Left lung (tissue), 10 donors: ENCODE measurements around the gene RBPJL. TPM values are rescaled to one million over a fixed set of nuclear protein-coding genes. Genes with fewer than 3 reads are reported as not detected.

Experiments used
- ATAC-seq: fragments of 200-7000 bp; cut with Tn5 transposase; one replicate; pipeline ENCODE4 v1.9.1; 2020; ENCODE audit warnings: moderate library complexity
- DNase-seq, 4 donors: peaks; one replicate each; pipeline ENCODE4 v3.0.0-alpha.2; 2013 to 2020
- H3K27ac ChIP-seq, 2 donors: fragments of 200-600 bp; sonication (generic) in 1 of 2; one replicate each; pipeline versions ENCODE4 v1.5.0 to v1.8.0; 2020 to 2021
- H3K27me3 ChIP-seq, 2 donors: fragments of 200-600 bp; sonication (generic) in 1 of 2; one replicate each; pipeline versions ENCODE4 v1.5.0 to v1.8.0; 2020 to 2021
- H3K36me3 ChIP-seq, 2 donors: fragments of 200-600 bp; sonication (generic) in 1 of 2; one replicate each; pipeline versions ENCODE4 v1.5.0 to v1.8.0; 2020 to 2021
- H3K4me1 ChIP-seq, 2 donors: fragments of 200-600 bp; one replicate each; pipeline ENCODE4 v1.8.0; 2021
- H3K4me3 ChIP-seq, 2 donors: fragments of 200-600 bp; sonication (generic) in 1 of 2; one replicate each; pipeline versions ENCODE4 v1.5.0 to v1.8.0; 2020 to 2021; ENCODE audit warnings: mild to moderate bottlenecking in 1 of 2
- H3K9me3 ChIP-seq, 2 donors: fragments of 200-600 bp; sonication (generic) in 1 of 2; one replicate each; pipeline versions ENCODE4 v1.5.0 to v1.8.0; 2020 to 2021
- intact Hi-C, 2 donors: fragments of 100-400 bp; cut with DNase I; formaldehyde crosslinking; loops; one replicate each; pipeline versions ENCODE4 v1.11.2 to v1.14.2; 2022
- polyA plus RNA-seq, 6 donors: library from polyadenylated mRNA; unstranded; fragments of 120-200 nt; gene quantifications; one replicate each; pipeline ENCODE4 v1.2.1, GENCODE V29; 2013; ENCODE audit not compliant: insufficient read length in 6 of 6
- total RNA-seq, 2 donors: library from RNA; stranded (reverse); fragmentation: NEBNext Ultra II Directional; extraction: Animal tissue kit (Norgen Biotek cat#: 25700); gene quantifications; one replicate each; pipeline ENCODE4 v1.2.1, GENCODE V29; 2021
- TF ChIP-seq, protein P1 (sequence below), 2 donors: fragments of 200-600 bp; sonication (generic) in 1 of 2; IDR thresholded peaks; one replicate each; pipeline versions ENCODE4 v1.5.0 to v1.8.0; 2021; ENCODE audit warnings: antibody characterized with exemption in 2 of 2
- donor health status: DM: no; HTN: yes; CAD: no.
- donor health status: DM: no; HTN: no; CAD: no.

Gene RBPJL
- total and polyA plus RNA-seq, 8 donors: not detected

DNA sequence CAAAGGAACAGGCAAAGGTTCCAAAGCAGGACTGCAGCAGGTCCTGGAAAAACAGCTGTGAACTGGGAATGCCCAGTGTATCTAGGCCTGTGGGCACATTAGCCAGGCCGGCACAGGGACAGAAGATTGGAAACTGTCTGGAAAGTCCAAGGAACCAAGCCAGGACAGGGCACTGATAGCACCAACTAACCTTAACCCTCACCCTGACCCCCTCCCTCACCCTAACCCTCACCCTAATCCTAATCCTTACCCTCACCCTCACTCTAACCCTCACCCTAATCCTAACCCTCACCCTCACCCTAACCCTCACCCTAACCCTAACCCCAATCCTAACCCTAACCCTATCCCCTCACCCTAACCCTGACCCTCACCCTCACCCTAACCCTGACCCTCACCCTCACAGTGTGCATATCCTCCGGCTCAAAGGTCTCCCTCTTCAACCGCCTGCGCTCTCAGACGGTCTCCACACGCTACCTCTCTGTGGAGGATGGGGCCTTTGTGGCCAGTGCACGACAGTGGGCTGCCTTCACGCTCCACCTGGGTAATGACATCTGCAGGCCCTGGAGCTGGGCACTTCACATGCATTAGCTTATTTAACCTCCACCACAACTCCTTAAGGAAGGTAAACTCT lies 6.5 kb downstream of the RBPJL start:
- TF ChIP-seq, protein P1, sequence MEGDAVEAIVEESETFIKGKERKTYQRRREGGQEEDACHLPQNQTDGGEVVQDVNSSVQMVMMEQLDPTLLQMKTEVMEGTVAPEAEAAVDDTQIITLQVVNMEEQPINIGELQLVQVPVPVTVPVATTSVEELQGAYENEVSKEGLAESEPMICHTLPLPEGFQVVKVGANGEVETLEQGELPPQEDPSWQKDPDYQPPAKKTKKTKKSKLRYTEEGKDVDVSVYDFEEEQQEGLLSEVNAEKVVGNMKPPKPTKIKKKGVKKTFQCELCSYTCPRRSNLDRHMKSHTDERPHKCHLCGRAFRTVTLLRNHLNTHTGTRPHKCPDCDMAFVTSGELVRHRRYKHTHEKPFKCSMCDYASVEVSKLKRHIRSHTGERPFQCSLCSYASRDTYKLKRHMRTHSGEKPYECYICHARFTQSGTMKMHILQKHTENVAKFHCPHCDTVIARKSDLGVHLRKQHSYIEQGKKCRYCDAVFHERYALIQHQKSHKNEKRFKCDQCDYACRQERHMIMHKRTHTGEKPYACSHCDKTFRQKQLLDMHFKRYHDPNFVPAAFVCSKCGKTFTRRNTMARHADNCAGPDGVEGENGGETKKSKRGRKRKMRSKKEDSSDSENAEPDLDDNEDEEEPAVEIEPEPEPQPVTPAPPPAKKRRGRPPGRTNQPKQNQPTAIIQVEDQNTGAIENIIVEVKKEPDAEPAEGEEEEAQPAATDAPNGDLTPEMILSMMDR (IDR thresholded peaks at IDR 0.05): no peak
- H3K27ac ChIP-seq: no peak overlapping the region
- ATAC-seq (no peak), DNase-seq (no peak)
- no peak overlapping the region for H3K4me3 ChIP-seq
- intact Hi-C loops: no loop called here
- H3K9me3 ChIP-seq: no peaks in the 10 kb centered on the region
- peaks cover 0 to 9% of the 10 kb centered on the region in 2 donors for H3K4me1 ChIP-seq
- H3K36me3 ChIP-seq: no peaks in the 10 kb centered on the region
- H3K27me3 ChIP-seq: peaks cover 29 to 73% of the 10 kb centered on the region in 2 donors

DNA sequence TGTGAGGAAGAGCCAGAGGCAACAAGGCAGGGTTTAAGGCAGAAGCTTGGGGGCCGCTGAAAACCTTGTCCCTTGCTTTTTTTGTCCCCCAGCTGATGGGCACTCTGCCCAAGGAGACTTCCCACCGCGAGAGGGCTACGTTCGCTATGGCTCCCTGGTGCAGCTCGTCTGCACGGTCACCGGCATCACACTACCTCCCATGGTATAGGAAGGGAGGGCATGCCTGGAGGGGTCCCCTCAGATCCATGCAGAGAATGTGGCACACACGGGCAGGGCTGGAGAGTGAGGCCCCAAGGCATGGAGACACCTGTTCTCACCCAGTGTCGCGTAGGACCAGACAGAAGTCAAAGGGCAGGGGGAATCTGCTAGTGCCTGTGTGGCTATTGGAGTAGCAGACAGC lies 7.3 kb downstream of the RBPJL start:
- TF ChIP-seq, protein P1 (IDR thresholded peaks at IDR 0.05): no peak
- no peak overlapping the region for H3K27ac ChIP-seq
- H3K4me3 ChIP-seq: no peak overlapping the region
- no peaks in the 10 kb centered on the region for H3K36me3 ChIP-seq
- intact Hi-C loops: no loop called here
- H3K27me3 ChIP-seq: peaks cover 29 to 70% of the 10 kb centered on the region in 2 donors
- H3K4me1 ChIP-seq: peaks cover 0 to 11% of the 10 kb centered on the region in 2 donors
- ATAC-seq (no peak), DNase-seq (no peak)
- no peaks in the 10 kb centered on the region for H3K9me3 ChIP-seq

DNA sequence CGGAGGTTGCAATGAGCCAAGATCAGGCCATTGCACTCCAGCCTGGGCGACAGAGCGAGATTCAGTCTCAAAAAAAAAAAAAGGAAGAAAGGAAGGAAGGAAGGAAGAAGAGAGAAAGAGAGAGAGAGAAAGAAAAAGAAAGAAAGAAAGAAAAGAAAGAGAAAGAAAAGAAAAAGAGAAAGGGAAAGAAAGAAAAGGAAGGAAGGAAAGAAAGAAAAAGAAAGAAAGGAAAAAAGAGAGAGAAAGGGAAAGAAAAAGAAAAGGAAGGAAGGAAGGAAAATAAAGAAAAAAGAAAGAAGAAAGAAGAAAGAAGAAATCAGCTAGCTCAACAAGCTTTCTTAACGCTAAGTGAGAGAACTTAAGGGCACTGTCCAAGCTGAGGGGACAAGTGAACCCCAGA lies 9.0 kb downstream of the RBPJL start:
- DNase-seq (no peak), ATAC-seq (no peak)
- no peak overlapping the region for H3K4me3 ChIP-seq
- no peak overlapping the region for H3K27ac ChIP-seq
- no peaks in the 10 kb centered on the region for H3K36me3 ChIP-seq
- TF ChIP-seq, protein P1 (IDR thresholded peaks at IDR 0.05): no peak
- peaks cover 29 to 70% of the 10 kb centered on the region in 2 donors for H3K27me3 ChIP-seq
- intact Hi-C loops: no loop called here
- no peaks in the 10 kb centered on the region for H3K9me3 ChIP-seq
- peaks cover 0 to 20% of the 10 kb centered on the region in 2 donors for H3K4me1 ChIP-seq

DNA sequence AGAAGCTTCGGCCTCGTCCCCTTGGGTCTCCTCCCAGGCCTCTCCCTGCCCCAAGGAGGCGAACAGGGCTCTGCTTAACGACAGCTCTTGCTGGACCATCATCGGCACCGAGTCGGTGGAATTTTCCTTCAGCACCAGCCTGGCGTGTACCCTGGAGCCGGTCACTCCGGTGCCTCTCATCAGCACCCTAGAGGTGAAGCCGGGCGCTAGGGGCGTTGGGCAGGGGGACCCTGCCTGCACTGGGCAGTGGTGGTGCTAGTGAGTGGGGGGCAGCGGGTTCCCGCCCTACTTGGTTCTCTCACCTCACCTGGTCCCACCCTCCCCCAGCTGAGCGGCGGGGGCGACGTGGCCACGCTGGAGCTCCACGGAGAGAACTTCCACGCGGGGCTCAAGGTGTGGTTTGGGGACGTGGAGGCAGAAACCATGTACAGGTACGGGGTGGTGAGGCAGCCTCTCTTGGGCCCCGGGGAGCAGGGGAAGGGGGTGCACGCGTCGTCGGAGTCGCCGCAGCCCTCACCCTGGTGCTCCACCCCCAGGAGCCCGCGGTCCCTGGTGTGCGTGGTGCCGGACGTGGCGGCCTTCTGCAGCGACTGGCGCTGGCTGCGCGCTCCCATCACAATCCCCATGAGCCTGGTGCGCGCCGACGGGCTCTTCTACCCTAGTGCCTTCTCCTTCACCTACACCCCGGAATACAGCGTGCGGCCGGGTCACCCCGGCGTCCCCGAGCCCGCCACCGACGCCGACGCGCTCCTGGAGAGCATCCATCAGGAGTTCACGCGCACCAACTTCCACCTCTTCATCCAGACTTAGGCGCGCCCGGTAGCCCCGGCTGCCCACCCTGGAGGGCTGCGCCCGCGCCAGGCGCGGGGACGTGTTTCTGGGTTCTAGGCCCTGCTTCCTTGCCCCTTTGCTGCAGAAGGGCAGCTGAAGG lies 9.8 kb downstream of the RBPJL start:
- TF ChIP-seq, protein P1 (IDR thresholded peaks at IDR 0.05): no peak
- no peak for ATAC-seq
- Histone ChIP-seq H3K27ac (no peak overlapping the region), H3K36me3 (no peaks in the 10 kb centered on the region), H3K9me3 (no peaks in the 10 kb centered on the region), H3K4me3 (no peak overlapping the region), H3K27me3 (peaks cover 29 to 66% of the 10 kb centered on the region in 2 donors), H3K4me1 (peaks cover 0 to 19% of the 10 kb centered on the region in 2 donors)
- no peak for DNase-seq
- intact Hi-C loops: no loop called here

DNA sequence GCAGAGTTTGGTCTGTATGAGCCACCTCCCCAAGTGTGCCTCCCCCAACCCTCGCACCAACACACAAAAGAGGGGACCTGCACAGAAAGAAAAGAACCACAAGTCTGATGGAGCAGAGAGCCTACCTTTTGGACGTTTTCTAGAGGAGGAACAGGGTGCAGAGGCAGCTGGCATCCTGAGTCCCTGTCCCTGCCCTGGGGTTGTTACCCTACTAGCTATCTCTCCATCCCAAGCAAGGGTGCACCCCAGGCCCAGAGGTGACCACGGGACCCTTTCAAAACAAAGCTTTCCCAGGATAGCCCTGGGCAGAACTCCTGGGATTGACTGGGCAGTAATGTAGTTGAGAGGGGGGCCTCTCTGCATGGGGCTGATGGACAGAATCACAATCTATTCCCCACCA lies 11.2 kb downstream of the RBPJL start:
- Histone ChIP-seq H3K4me1 (peaks cover 0 to 14% of the 10 kb centered on the region in 2 donors), H3K9me3 (no peaks in the 10 kb centered on the region), H3K27ac (no peak overlapping the region), H3K4me3 (no peak overlapping the region), H3K27me3 (peaks cover 19 to 52% of the 10 kb centered on the region in 2 donors), H3K36me3 (no peaks in the 10 kb centered on the region)
- TF ChIP-seq, protein P1 (IDR thresholded peaks at IDR 0.05): no peak
- DNase-seq (no peak), ATAC-seq (no peak)
- intact Hi-C loops: no loop called here
